NCI-H82 (cell line): ENCODE results near the gene CAPG.
A peak's percentile ranks its signal among the peaks of the same experiment; 100 is the strongest.

ENCODE experiments used
- DNase-seq: peaks from one replicate; lab custom pipeline; 2025; lab: John Stamatoyannopoulos, UW

The CAPG gene

GRCh38 chr2:85438201-85439024 is 28.2 kb upstream of the CAPG start:
- peak; percentile 68 for DNase-seq

- peak; percentile 97 for DNase-seq
Measured at GRCh38 chr2:85437488-85438200, 27.5 kb upstream of the CAPG start.

GRCh38 chr2:85436836-85437487 is 26.8 kb upstream of the CAPG start:
- no peak for DNase-seq

- DNase-seq = peak; percentile 38
Measured at GRCh38 chr2:85435981-85436835, 26.0 kb upstream of the CAPG start.

- DNase-seq = no peak
Measured at GRCh38 chr2:85435220-85435958, 25.2 kb upstream of the CAPG start.

GRCh38 chr2:85434696-85435095 is 24.5 kb upstream of the CAPG start:
- DNase-seq = no peak

GRCh38 chr2:85433511-85434089 is 23.4 kb upstream of the CAPG start:
- peak; percentile 82 for DNase-seq

GRCh38 chr2:85431570-85432205 is 21.5 kb upstream of the CAPG start:
- no peak for DNase-seq

- no peak for DNase-seq
Measured at GRCh38 chr2:85430752-85431569, 20.8 kb upstream of the CAPG start.

- DNase-seq = no peak
Measured at GRCh38 chr2:85429924-85430289, 19.7 kb upstream of the CAPG start.

GRCh38 chr2:85429213-85429923 is 19.2 kb upstream of the CAPG start:
- DNase-seq = no peak

- peak; percentile 64 for DNase-seq
Measured at GRCh38 chr2:85428343-85428881, 18.2 kb upstream of the CAPG start.

GRCh38 chr2:85427300-85427835 is 17.2 kb upstream of the CAPG start:
- no peak for DNase-seq

GRCh38 chr2:85425588-85425987 is 15.4 kb upstream of the CAPG start:
- no peak for DNase-seq

- DNase-seq = peak; percentile 93
Measured at GRCh38 chr2:85423525-85423924, 13.4 kb upstream of the CAPG start.

- no peak for DNase-seq
Measured at GRCh38 chr2:85422072-85422457, 11.9 kb upstream of the CAPG start.

- no peak for DNase-seq
Measured at GRCh38 chr2:85421260-85422071, 11.3 kb upstream of the CAPG start.
